Measurements from ENCODE around the gene UNCX. TPM values are rescaled to one million over a fixed set of nuclear protein-coding genes. Genes with fewer than 3 reads are reported as not detected.
A peak's percentile ranks its signal among the peaks of the same experiment; 100 is the strongest.
"Not testable (repeated sequence)": the region's sequence is repeated elsewhere in the genome, so short reads cannot be mapped to it uniquely, and the experiment has no call there.

Gene UNCX
- total and polyA plus RNA-seq, 12 donors, result not detected

DNA sequence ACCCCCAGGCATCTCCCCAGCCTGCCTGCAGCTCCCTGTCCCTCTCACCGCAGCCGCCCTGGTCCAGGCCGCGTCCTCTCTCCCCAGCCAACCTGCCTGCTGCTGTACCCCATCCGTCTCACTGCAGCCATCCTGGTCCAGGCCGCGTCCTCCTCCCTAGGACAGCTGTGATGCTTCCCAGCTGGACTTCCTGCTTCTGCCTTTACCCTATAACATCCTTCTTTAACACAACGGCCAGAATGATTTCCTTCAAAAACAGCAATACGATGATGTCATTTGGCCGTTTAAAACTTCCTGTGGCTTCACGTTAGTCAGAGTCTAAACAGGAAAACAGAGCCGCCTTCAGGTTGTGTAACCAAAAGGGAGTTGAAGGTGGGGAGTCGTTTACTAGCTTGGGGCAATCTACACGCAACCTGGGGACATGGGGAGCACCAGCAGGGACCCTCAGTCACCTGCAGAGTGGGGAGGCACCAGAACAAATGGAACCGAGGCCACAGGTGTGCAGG, 40.4 kb upstream of the UNCX start:
- WGBS, 4 donors, result 38 to 44% (median 41%) methylated on average over 13 to 15 of the region's 15 CpGs
- no peaks in the 10 kb centered on the region for H3K4me1 ChIP-seq (replicated peaks in 1 of 2)
- no peak overlapping the region for H3K27ac ChIP-seq
- TF ChIP-seq POLR2A (IDR thresholded peaks at IDR 0.05), result no peak
- TF ChIP-seq, protein P1, sequence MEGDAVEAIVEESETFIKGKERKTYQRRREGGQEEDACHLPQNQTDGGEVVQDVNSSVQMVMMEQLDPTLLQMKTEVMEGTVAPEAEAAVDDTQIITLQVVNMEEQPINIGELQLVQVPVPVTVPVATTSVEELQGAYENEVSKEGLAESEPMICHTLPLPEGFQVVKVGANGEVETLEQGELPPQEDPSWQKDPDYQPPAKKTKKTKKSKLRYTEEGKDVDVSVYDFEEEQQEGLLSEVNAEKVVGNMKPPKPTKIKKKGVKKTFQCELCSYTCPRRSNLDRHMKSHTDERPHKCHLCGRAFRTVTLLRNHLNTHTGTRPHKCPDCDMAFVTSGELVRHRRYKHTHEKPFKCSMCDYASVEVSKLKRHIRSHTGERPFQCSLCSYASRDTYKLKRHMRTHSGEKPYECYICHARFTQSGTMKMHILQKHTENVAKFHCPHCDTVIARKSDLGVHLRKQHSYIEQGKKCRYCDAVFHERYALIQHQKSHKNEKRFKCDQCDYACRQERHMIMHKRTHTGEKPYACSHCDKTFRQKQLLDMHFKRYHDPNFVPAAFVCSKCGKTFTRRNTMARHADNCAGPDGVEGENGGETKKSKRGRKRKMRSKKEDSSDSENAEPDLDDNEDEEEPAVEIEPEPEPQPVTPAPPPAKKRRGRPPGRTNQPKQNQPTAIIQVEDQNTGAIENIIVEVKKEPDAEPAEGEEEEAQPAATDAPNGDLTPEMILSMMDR (IDR thresholded peaks at IDR 0.05), result no peak
- intact Hi-C loops (cut with DNase I), result loop anchor here (5.0 kb wide), 2 partner anchors 225 to 280 kb away; no protein-coding TSS in a partner anchor
- no peak for DNase-seq
- H3K27me3 ChIP-seq, result peaks cover 27% of the 10 kb centered on the region
- H3K36me3 ChIP-seq (replicated peaks in 1 of 2), result no peaks in the 10 kb centered on the region
- no peak overlapping the region for H3K4me3 ChIP-seq
- H3K9me3 ChIP-seq (replicated peaks in 1 of 3), result no peaks in the 10 kb centered on the region

DNA sequence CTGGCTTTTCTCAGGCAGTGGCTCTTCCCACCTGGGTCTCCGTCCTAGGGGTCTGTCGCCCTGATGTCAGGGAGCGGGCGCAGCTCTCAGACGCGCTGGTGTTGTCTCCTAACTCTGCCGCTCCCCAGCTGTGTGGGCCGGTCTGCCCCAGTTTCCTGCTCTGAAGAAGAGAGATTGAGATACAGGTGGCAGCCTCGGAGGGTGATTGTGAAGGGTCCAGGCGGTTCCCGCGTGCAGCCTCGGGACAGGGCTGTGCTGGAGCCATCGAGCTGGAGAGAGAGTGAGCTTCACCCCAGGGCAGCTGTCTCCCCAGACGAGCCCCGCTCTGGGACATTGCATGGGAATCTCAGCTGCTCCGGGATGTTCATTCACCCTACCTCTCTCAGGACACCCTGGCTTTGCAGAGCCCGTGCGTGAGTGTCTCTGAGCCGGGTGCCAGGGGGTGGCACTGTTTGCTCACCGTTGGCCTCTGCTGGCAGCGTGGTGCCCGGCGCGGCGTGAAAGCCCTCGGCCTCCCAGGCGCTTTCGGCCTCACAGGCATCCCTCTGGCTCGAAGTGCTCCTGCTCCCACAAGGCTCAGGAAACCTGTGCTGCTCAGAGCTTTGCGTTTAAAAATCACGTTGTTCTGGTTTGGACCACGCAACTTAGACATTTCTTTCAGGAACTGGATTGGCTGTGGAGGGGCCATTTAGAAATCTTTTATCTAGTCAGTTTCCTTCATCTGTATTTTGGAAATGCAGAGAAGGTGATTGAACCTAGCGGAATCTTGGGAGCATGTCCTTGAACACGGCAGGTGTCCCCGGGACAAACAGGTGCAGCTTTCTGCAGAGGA, 38.9 kb upstream of the UNCX start:
- Histone ChIP-seq H3K36me3 (replicated peaks in 1 of 2) (no peaks in the 10 kb centered on the region), H3K27ac (no peak overlapping the region), H3K27me3 (peaks cover 31% of the 10 kb centered on the region), H3K4me1 (replicated peaks in 1 of 2) (no peaks in the 10 kb centered on the region), H3K4me3 (no peak overlapping the region), H3K9me3 (replicated peaks in 1 of 3) (no peaks in the 10 kb centered on the region)
- peak; percentile 65 to 83 (median 76) for DNase-seq
- intact Hi-C loops (cut with DNase I), result loop anchor here (5.0 kb wide), 2 partner anchors 223 to 278 kb away; no protein-coding TSS in a partner anchor
- TF ChIP-seq, protein P1 (IDR thresholded peaks at IDR 0.05), result peak; percentile 26 to 78 (median 60)
- TF ChIP-seq POLR2A (IDR thresholded peaks at IDR 0.05), result no peak
- 28 to 44% (median 37%) methylated on average over 7 to 36 of the region's 36 CpGs for WGBS, 4 donors

DNA sequence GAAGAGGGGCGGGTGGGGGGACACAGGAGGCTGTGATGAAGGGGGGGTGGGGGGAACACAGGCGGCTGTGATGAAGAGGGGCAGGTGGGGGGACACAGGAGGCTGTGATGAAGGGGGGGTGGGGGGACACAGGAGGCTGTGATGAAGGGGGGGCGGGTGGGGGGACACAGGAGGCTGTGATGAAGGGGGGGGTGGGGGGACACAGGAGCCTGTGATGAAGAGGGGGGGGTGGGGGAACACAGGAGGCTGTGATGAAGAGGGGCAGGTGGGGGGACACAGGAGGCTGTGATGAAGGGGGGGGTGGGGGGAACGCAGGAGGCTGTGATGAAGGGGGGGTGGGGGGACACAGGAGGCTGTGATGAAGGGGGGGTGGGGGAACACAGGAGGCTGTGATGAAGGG, 36.2 kb upstream of the UNCX start:
- DNase-seq; H3K4me1 ChIP-seq (replicated peaks in 1 of 2); H3K9me3 ChIP-seq (replicated peaks in 1 of 3); H3K27ac ChIP-seq; intact Hi-C loops (cut with DNase I); H3K4me3 ChIP-seq; H3K36me3 ChIP-seq (replicated peaks in 1 of 2): not testable (repeated sequence)
- H3K27me3 ChIP-seq, result peaks cover 32% of the 10 kb centered on the region
- WGBS, 4 donors, result 11 to 28% methylated on average over 2 of the region's 4 CpGs; no CpG with 5 or more reads in 2 of the 4 donors

DNA sequence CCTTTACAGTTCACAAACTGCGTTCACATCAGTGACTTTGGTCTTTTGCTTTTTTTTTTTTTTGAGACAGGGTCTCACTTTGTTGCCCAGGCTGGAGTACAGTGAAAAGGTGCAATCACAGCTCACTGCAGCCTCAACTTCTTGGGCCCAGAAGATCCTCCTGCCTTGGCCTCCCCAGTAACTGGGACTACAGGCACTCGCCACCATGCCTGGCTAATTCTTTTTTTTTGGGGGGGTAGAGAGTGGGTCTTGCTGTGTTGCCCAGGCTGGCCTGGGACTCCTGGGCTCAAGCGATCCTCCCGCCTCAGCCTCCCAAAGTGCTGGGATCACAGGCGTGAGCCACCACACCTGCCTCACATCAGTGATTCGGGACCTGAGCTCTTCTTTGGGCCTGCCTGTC, 35.7 kb upstream of the UNCX start:
- WGBS, 4 donors, result 75 to 92% (median 89%) methylated on average over 2 to 6 of the region's 6 CpGs
- peaks cover 37% of the 10 kb centered on the region for H3K27me3 ChIP-seq
- intact Hi-C loops (cut with DNase I), result no loop called here
- H3K4me3 ChIP-seq, result no peak overlapping the region
- H3K4me1 ChIP-seq (replicated peaks in 1 of 2), result no peaks in the 10 kb centered on the region
- no peak for TF ChIP-seq POLR2A (IDR thresholded peaks at IDR 0.05)
- TF ChIP-seq, protein P1 (IDR thresholded peaks at IDR 0.05), result no peak
- H3K9me3 ChIP-seq (replicated peaks in 1 of 3), result no peaks in the 10 kb centered on the region
- H3K27ac ChIP-seq, result no peak overlapping the region
- no peaks in the 10 kb centered on the region for H3K36me3 ChIP-seq (replicated peaks in 1 of 2)
- DNase-seq, result no peak

All from adrenal gland (tissue), 12 donors.